Kidney (tissue), 14 donors: Measurements from ENCODE around the gene GP2. TPM values are rescaled to one million over a fixed set of nuclear protein-coding genes. Genes with fewer than 3 reads are reported as not detected.

Experiments used
- DNase-seq, 5 donors: peaks; one replicate each; pipeline ENCODE4 v3.0.0-alpha.2; 2013 to 2020
- FAIRE-seq: peaks from 2 replicates; lab custom pipeline; 2012; peaks lifted over from hg19 to GRCh38; lab: Jason Lieb, UNC
- H3K27ac ChIP-seq, 2 donors: one replicate each; pipeline ENCODE4 v1.7.0; 2013; ENCODE audit warnings: low read depth in 2 of 2, low read length in 2 of 2, inconsistent platforms in 1 of 2
- H3K27me3 ChIP-seq: one replicate; pipeline ENCODE4 v1.7.1; 2013; ENCODE audit warnings: low read length, inconsistent platforms; ENCODE audit not compliant: control insufficient read depth, insufficient read depth
- H3K36me3 ChIP-seq, 3 donors: one replicate each; pipeline versions ENCODE4 v1.7.0 to v1.7.1; 2013; ENCODE audit warnings: low read length in 3 of 3, control low read depth in 1 of 3, inconsistent platforms in 1 of 3; ENCODE audit not compliant: insufficient read depth in 3 of 3, control insufficient read depth in 2 of 3
- H3K4me1 ChIP-seq, 3 donors: one replicate each; pipeline versions ENCODE4 v1.7.0 to v1.7.1; 2013; ENCODE audit warnings: low read length in 3 of 3, inconsistent platforms in 1 of 3, low read depth in 1 of 3; ENCODE audit not compliant: control insufficient read depth in 2 of 3, insufficient read depth in 2 of 3
- H3K4me3 ChIP-seq, 3 donors: one replicate each; pipeline versions ENCODE4 v1.7.0 to v1.8.1; 2013; ENCODE audit warnings: low read length in 3 of 3, control low read depth in 1 of 3, inconsistent platforms in 1 of 3
- H3K9ac ChIP-seq, 3 donors: one replicate each; pipeline versions ENCODE4 v1.7.0 to v1.7.1; 2013; ENCODE audit warnings: low read length in 3 of 3, control low read depth in 1 of 3, inconsistent platforms in 1 of 3
- H3K9me3 ChIP-seq, 3 donors: one replicate each; pipeline versions ENCODE4 v1.7.0 to v1.7.1; 2013; ENCODE audit warnings: low read length in 3 of 3, control low read depth in 1 of 3, inconsistent platforms in 1 of 3; ENCODE audit not compliant: control insufficient read depth in 2 of 3, insufficient read depth in 1 of 3
- intact Hi-C: fragments of 100-400 bp; cut with DNase I; formaldehyde crosslinking; loops from one replicate; pipeline ENCODE4 v1.11.1; 2022
- polyA plus RNA-seq: library from polyadenylated mRNA; stranded (reverse); fragments of 350-450 nt; fragmentation: Illumina TruSeq; extraction: RNeasy Lipid Tissue Mini Kit (QIAGEN cat#74804); gene quantifications from one replicate; pipeline ENCODE4 v1.2.3, GENCODE V29; 2014; ENCODE audit warnings: low read depth, low replicate concordance; ENCODE audit not compliant: insufficient read depth
- total RNA-seq: library from RNA; stranded (reverse); fragmentation: NEBNext Ultra II Directional; extraction: Animal tissue kit (Norgen Biotek cat#: 25700); gene quantifications from one replicate; pipeline ENCODE4 v1.2.1, GENCODE V29; 2021
- TF ChIP-seq, protein P1 (sequence below): IDR thresholded peaks from 3 replicates; pipeline ENCODE4 v1.5.1; 2012; ENCODE audit warnings: mild to moderate bottlenecking, moderate library complexity, borderline replicate concordance; ENCODE audit not compliant: insufficient read depth; ENCODE audit errors: extremely low read depth
- donor health status: control.
- donor health status: control.
- donor health status: control.
- donor health status: control.
- donor health status: control.
- donor health status: DM: yes; HTN: yes; CAD: no.
- donor health status: Normal renal cell carcinoma (clear cell type).

GP2 gene
- total and polyA plus RNA-seq, 2 donors from 2014 or later = 0.94 to 9.3 TPM

DNA sequence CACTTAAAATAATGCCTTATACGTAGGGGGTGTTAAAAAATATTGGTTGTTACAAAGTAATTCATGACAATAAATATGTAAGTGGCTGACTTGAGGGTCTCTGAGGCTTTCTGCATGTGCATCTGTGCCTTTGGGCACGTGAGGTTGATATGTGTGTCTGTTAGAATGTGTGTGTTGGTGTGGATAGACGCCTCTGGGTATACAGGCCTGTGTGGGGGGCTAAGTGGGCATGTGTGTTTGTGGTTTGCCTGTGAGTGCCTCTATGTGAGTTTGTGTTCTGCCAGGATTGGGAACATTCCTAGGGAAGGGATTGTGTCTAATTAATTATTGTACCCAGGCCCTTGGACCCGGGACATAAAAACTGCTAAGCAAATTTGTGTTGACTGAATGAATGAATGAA, 19.0 kb downstream of the GP2 start:
- TF ChIP-seq, protein P1, sequence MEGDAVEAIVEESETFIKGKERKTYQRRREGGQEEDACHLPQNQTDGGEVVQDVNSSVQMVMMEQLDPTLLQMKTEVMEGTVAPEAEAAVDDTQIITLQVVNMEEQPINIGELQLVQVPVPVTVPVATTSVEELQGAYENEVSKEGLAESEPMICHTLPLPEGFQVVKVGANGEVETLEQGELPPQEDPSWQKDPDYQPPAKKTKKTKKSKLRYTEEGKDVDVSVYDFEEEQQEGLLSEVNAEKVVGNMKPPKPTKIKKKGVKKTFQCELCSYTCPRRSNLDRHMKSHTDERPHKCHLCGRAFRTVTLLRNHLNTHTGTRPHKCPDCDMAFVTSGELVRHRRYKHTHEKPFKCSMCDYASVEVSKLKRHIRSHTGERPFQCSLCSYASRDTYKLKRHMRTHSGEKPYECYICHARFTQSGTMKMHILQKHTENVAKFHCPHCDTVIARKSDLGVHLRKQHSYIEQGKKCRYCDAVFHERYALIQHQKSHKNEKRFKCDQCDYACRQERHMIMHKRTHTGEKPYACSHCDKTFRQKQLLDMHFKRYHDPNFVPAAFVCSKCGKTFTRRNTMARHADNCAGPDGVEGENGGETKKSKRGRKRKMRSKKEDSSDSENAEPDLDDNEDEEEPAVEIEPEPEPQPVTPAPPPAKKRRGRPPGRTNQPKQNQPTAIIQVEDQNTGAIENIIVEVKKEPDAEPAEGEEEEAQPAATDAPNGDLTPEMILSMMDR = no peak
- Histone ChIP-seq H3K9me3 (no peaks in the 10 kb centered on the region), H3K27me3 (no peaks in the 10 kb centered on the region), H3K4me1 (no peaks in the 10 kb centered on the region), H3K27ac (no peak overlapping the region), H3K9ac (no peak overlapping the region), H3K36me3 (no peaks in the 10 kb centered on the region), H3K4me3 (no peak overlapping the region)
- intact Hi-C loops = no loop called here
- DNase-seq (no peak), FAIRE-seq (no peak)

DNA sequence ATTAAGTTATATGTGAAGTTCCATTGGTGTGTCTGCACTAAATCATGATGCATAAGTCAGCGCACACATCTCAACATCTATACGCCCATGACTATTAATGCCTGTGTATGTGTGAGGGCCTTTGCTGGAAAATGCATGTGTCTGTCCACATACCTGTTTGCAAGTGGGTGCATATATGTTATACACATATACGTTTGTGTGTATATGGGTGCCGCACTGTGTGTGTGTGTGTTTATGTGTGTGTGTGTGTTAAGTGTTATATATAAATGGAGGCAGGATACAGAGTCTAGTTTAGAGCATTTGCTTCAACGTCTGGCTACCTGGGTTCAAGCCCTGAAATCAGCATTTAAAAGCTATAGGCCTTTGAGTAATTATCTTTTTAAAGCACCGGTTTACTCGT, 19.5 kb downstream of the GP2 start:
- Histone ChIP-seq H3K9ac (no peak overlapping the region), H3K36me3 (no peaks in the 10 kb centered on the region), H3K27ac (no peak overlapping the region), H3K4me1 (no peaks in the 10 kb centered on the region), H3K4me3 (no peak overlapping the region), H3K9me3 (no peaks in the 10 kb centered on the region), H3K27me3 (no peaks in the 10 kb centered on the region)
- TF ChIP-seq, protein P1 = no peak
- intact Hi-C loops = no loop called here
- no peak for DNase-seq
- no peak for FAIRE-seq

DNA sequence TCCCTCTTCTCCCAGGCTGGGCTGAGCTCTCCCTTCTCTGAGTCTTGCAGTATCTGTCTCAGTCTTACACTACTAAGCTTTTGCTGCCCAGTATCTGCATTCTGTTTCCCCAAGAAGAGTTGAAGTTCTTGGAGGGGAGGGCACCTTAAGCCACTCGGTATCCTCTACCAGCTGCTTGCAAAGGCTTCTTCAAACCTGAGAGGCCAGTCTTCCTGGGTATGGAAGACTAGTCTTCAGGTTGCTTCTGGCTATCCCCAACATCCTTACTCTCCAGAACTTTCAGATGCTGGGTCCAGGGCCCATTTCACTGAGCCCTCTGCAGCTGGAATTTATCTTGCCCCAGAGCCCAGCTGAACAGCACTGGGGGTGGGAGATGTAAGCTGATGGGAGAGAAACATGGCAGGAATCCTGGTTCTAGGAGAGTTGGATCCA, 20.1 kb downstream of the GP2 start:
- no peaks in the 10 kb centered on the region for H3K36me3 ChIP-seq
- H3K27me3 ChIP-seq = no peaks in the 10 kb centered on the region
- TF ChIP-seq, protein P1 = no peak
- H3K4me1 ChIP-seq = no peaks in the 10 kb centered on the region
- H3K4me3 ChIP-seq = no peak overlapping the region
- no peak overlapping the region for H3K9ac ChIP-seq
- no peak overlapping the region for H3K27ac ChIP-seq
- H3K9me3 ChIP-seq = no peaks in the 10 kb centered on the region
- DNase-seq = no peak
- no peak for FAIRE-seq
- intact Hi-C loops = no loop called here

DNA sequence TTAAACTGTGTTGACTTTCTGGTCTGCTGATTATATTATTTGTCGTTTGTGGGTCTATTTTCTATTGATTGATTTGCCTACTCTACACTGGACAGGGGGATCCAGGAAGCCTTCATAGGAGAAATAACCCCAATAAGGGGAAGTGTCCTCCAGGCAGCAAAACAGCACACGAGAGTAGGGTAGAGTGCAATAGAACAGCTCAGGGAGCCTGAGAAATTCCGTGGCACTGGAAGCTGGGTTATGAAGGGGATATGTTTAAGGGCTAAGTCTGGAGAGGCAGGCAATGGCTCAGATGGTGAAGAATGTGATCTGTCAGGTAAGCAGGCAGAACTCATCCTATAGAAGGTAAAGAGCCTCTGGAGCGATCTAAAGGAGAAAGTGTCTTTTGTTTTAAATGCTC, 20.9 kb downstream of the GP2 start:
- Histone ChIP-seq H3K4me3 (no peak overlapping the region), H3K4me1 (no peaks in the 10 kb centered on the region), H3K9ac (no peak overlapping the region), H3K36me3 (no peaks in the 10 kb centered on the region), H3K27ac (no peak overlapping the region), H3K9me3 (no peaks in the 10 kb centered on the region), H3K27me3 (no peaks in the 10 kb centered on the region)
- no peak for FAIRE-seq
- TF ChIP-seq, protein P1 = no peak
- DNase-seq = no peak
- intact Hi-C loops = no loop called here
